Mesendoderm (in vitro differentiated cells): ENCODE results near the gene RABGAP1.

Source experiments
- DNase-seq: peaks from one replicate; pipeline ENCODE4 v3.0.0; 2013
- H2AK5ac ChIP-seq: 2 replicates; pipeline ENCODE4 v1.6.1; 2013; ENCODE audit warnings: low read length, inconsistent platforms
- H2BK120ac ChIP-seq: 2 replicates; pipeline ENCODE4 v1.6.1; 2013; ENCODE audit warnings: low read depth, mild to moderate bottlenecking, low read length, moderate library complexity, mixed read lengths
- H2BK15ac ChIP-seq: replicated peaks from 2 replicates; pipeline ENCODE4 v1.6.1; 2013; ENCODE audit warnings: low read depth, mild to moderate bottlenecking, moderate library complexity
- H2BK5ac ChIP-seq: 2 replicates; pipeline ENCODE4 v1.6.1; 2013; ENCODE audit warnings: low read length, inconsistent platforms
- H3K18ac ChIP-seq: 2 replicates; pipeline ENCODE4 v1.6.1; 2013; ENCODE audit warnings: mild to moderate bottlenecking, low read length, mixed read lengths
- H3K23ac ChIP-seq: one replicate; pipeline ENCODE4 v1.6.1; 2013; ENCODE audit warnings: low read length
- H3K27ac ChIP-seq: 2 replicates; pipeline ENCODE4 v1.5.1; 2013; ENCODE audit warnings: low read depth, mild to moderate bottlenecking, inconsistent platforms, low read length, moderate library complexity
- H3K27me3 ChIP-seq: 2 replicates; pipeline ENCODE4 v1.6.1; 2013; ENCODE audit warnings: low read length, control low read depth, mild to moderate bottlenecking, inconsistent platforms; ENCODE audit not compliant: insufficient read depth, poor library complexity
- H3K36me3 ChIP-seq: 2 replicates; pipeline ENCODE4 v1.6.1; 2013; ENCODE audit warnings: low read length, inconsistent platforms; ENCODE audit not compliant: control insufficient read depth, insufficient read depth
- H3K4ac ChIP-seq: one replicate; pipeline ENCODE4 v1.6.1; 2013; ENCODE audit warnings: low read depth, mild to moderate bottlenecking, low read length, moderate library complexity
- H3K4me1 ChIP-seq: 2 replicates; pipeline ENCODE4 v1.6.1; 2013; ENCODE audit warnings: low read depth, low read length, inconsistent platforms; ENCODE audit not compliant: control insufficient read depth
- H3K4me2 ChIP-seq: 2 replicates; pipeline ENCODE4 v1.6.1; 2013; ENCODE audit warnings: low read length
- H3K4me3 ChIP-seq: 2 replicates; pipeline ENCODE4 v1.5.1; 2013; ENCODE audit warnings: mild to moderate bottlenecking, low read length
- H3K56ac ChIP-seq: one replicate; pipeline ENCODE4 v1.6.1; 2013; ENCODE audit warnings: low read length
- H3K79me1 ChIP-seq: 2 replicates; pipeline ENCODE4 v1.6.1; 2013; ENCODE audit warnings: low read length, inconsistent platforms
- H3K79me2 ChIP-seq: 2 replicates; pipeline ENCODE4 v1.6.1; 2013; ENCODE audit warnings: mild to moderate bottlenecking, low read length; ENCODE audit not compliant: control insufficient read depth, insufficient read depth
- H3K9ac ChIP-seq: 2 replicates; pipeline ENCODE4 v1.6.1; 2013; ENCODE audit warnings: low read length, inconsistent platforms
- H4K5ac ChIP-seq: one replicate; pipeline ENCODE4 v1.6.1; 2013; ENCODE audit warnings: low read length
- H4K8ac ChIP-seq: one replicate; pipeline ENCODE4 v1.6.1; 2013; ENCODE audit warnings: low read depth, mild to moderate bottlenecking, control low read depth, low read length, moderate library complexity
- WGBS: extraction: QIAGEN DNeasy Blood & Tissue Kit; methylation state at CpG from one replicate; pipeline ENCODE4 v1.1.7; 2013; ENCODE audit warnings: low lambda C conversion rate, missing lambda C conversion rate; ENCODE audit not compliant: insufficient coverage; ENCODE audit errors: extremely low coverage; 5-methylcytosine and 5-hydroxymethylcytosine counted together

Gene RABGAP1

DNA sequence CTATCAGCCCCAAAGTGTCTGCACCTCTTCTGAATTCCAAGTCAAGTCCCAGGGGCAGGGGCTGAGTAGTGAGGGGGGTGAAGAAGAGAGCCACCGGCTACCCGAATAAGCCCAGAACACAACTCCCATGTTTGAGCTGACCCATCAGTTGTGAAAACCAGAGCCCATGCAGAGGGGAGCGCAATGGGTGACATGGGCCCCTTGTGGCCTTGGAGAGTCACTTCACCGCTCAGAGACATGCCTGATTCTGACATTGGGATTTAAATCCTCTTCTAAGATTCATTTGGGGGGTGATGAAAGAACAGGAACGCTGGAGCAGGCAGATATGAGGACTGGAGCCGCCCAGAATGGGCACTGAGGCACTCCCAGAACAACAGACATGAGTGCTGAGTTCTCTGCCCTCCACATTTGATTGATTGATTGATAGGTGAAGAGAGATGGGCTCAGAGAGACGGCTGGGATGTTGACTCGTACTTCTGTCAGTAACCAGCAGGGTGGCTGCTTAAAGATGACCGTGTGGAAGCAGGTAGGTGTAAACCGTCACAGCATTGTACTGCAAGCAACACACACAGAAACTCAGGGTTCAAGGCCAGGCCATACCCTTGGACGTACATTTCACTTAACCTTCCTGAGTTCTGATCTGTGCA is 166.9 kb downstream of the RABGAP1 start:
- Histone ChIP-seq H3K4me2 (no peak overlapping the region), H2BK120ac (no peak overlapping the region), H3K27ac (no peak overlapping the region), H3K27me3 (no peaks in the 10 kb centered on the region), H3K4me3 (no peak overlapping the region), H3K18ac (no peak overlapping the region), H3K79me2 (no peaks in the 10 kb centered on the region), H4K8ac (no peak overlapping the region), H3K4me1 (no peaks in the 10 kb centered on the region), H3K9ac (no peak overlapping the region), H3K36me3 (peaks cover 2% of the 10 kb centered on the region), H3K4ac (no peak overlapping the region), H4K5ac (no peak overlapping the region), H2AK5ac (no peak overlapping the region), H2BK15ac (no peak overlapping the region), H3K56ac (no peak overlapping the region), H3K79me1 (no peaks in the 10 kb centered on the region), H2BK5ac (no peak overlapping the region), H3K23ac (no peak overlapping the region)
- peak; percentile 32 for DNase-seq
- no CpG with 5 or more reads among the region's 11 CpGs for WGBS

DNA sequence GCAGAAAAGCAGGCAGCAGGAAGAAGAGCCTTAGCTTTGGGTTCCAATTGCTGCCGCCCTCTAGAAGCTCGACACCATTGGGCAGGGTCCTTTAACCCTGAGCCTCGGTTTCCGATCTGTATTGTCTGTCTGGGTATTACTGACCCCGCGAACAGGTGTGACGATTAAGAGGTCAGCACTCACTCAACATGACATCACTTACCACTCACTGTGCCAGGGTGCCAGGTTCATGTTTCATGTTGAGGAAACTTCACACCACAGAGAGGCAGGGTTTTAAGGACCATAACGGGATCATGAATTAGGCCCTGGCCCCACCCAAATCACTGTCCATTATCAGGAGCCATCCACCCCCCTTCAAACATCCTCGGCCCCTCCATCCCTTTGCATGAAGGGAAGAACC is 168.2 kb downstream of the RABGAP1 start:
- Histone ChIP-seq H3K36me3 (peaks cover 1% of the 10 kb centered on the region), H3K27me3 (no peaks in the 10 kb centered on the region), H3K79me1 (no peaks in the 10 kb centered on the region)

DNA sequence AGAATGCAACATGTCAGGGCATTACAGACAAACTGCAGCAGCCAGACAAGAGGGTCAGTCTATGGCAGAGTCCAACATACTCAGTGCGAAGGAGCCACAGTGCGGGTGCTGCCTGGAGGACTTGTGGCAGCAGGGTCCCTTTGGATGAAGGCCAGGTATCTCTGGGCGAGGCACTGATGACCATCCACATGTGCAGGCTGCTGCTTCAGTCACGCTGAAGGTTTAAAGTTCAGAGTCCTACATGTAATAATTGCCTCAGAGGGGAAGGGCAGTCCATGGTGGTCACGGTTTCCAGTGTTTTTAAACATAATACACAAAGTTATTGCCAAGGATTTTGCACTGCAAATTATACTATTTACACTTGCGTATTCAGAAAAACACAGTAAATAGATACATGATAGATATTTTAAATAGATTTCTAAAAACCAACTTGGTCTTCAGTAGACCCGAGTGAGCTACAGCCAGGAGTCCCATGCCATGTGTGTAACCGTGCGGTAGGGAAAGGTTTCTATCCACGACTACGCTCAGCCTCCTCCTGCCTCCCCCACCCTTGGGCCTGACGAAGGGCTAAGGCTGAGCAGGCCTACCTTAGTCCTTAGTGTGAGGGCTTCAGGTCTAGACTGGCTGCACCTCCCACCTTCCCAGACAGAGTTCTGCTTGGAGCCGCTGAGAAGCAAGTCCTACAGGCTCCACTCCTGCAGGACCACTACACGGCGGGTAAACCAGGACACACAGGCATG is 168.9 kb downstream of the RABGAP1 start:
- H3K27ac ChIP-seq, result no peak overlapping the region

More for the DNA sequence above, 168.2 kb downstream of the RABGAP1 start:
- no peak overlapping the region for H3K4me2 ChIP-seq
- H3K4me3 ChIP-seq, result no peak overlapping the region
- no CpG with 5 or more reads among the region's 9 CpGs for WGBS
- no peak overlapping the region for H3K18ac ChIP-seq
- H3K23ac ChIP-seq, result no peak overlapping the region
- H3K27ac ChIP-seq, result no peak overlapping the region
- no peak for DNase-seq
- no peak overlapping the region for H4K8ac ChIP-seq
- no peak overlapping the region for H2AK5ac ChIP-seq
- H3K79me2 ChIP-seq, result no peaks in the 10 kb centered on the region
- no peak overlapping the region for H4K5ac ChIP-seq
- no peaks in the 10 kb centered on the region for H3K4me1 ChIP-seq
- no peak overlapping the region for H3K9ac ChIP-seq
- no peak overlapping the region for H2BK5ac ChIP-seq
- H2BK15ac ChIP-seq, result no peak overlapping the region
- H3K4ac ChIP-seq, result no peak overlapping the region
- H2BK120ac ChIP-seq, result no peak overlapping the region
- no peak overlapping the region for H3K56ac ChIP-seq

DNA sequence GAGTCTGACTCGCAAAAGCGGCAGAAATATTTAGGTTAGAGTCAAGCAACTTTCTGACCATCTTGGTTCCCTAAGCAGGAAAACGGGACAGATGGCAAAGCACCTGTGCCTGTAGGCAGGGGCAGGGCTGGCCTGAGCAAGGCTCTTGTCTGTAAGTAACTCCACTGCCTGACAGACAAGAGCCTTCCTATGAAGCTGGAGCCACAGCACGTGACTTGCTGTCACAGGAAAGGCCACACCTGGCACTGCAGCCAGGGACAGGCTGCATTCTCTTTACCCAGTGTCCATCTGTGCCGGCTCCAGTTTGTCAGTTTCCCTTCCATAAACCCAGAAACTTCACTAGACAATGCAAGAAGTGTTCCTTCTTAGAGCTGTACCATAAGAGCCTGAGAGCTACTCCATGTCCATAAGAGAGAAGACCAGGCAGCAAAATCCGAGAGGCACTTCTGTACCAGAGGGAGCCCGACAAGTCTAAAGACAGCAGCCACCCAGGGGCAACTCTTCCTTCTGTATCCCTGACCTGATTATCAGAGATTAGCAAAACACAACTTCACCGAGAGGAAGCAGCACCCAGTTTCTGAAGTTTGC is 170.7 kb downstream of the RABGAP1 start:
- no peaks in the 10 kb centered on the region for H3K27me3 ChIP-seq
- peaks cover 4% of the 10 kb centered on the region for H3K36me3 ChIP-seq
- no peak overlapping the region for H4K5ac ChIP-seq
- no peak for DNase-seq
- no peak overlapping the region for H3K4me3 ChIP-seq
- H4K8ac ChIP-seq, result no peak overlapping the region
- no peak overlapping the region for H2AK5ac ChIP-seq
- no peaks in the 10 kb centered on the region for H3K4me1 ChIP-seq
- WGBS, result no CpG with 5 or more reads among the region's 8 CpGs
- no peak overlapping the region for H3K56ac ChIP-seq
- H3K79me2 ChIP-seq, result no peaks in the 10 kb centered on the region
- no peak overlapping the region for H2BK120ac ChIP-seq
- no peak overlapping the region for H2BK5ac ChIP-seq
- H2BK15ac ChIP-seq, result no peak overlapping the region
- H3K23ac ChIP-seq, result no peak overlapping the region
- H3K18ac ChIP-seq, result no peak overlapping the region
- no peaks in the 10 kb centered on the region for H3K79me1 ChIP-seq
- no peak overlapping the region for H3K4ac ChIP-seq
- no peak overlapping the region for H3K27ac ChIP-seq
- H3K9ac ChIP-seq, result no peak overlapping the region
- no peak overlapping the region for H3K4me2 ChIP-seq

More for the DNA sequence above, 168.9 kb downstream of the RABGAP1 start:
- H3K4me2 ChIP-seq, result no peak overlapping the region
- H3K56ac ChIP-seq, result no peak overlapping the region
- no peak overlapping the region for H3K4me3 ChIP-seq
- no peak overlapping the region for H2BK15ac ChIP-seq
- H4K5ac ChIP-seq, result no peak overlapping the region
- no peak overlapping the region for H3K18ac ChIP-seq
- no peaks in the 10 kb centered on the region for H3K79me2 ChIP-seq
- H3K27me3 ChIP-seq, result no peaks in the 10 kb centered on the region
- WGBS, result no CpG with 5 or more reads among the region's 15 CpGs
- no peaks in the 10 kb centered on the region for H3K4me1 ChIP-seq
- H3K23ac ChIP-seq, result no peak overlapping the region
- H3K9ac ChIP-seq, result no peak overlapping the region
- H2BK5ac ChIP-seq, result no peak overlapping the region
- DNase-seq, result no peak
- no peaks in the 10 kb centered on the region for H3K79me1 ChIP-seq
- no peak overlapping the region for H2BK120ac ChIP-seq
- no peak overlapping the region for H2AK5ac ChIP-seq
- no peaks in the 10 kb centered on the region for H3K36me3 ChIP-seq
- H3K4ac ChIP-seq, result no peak overlapping the region
- H4K8ac ChIP-seq, result no peak overlapping the region

DNA sequence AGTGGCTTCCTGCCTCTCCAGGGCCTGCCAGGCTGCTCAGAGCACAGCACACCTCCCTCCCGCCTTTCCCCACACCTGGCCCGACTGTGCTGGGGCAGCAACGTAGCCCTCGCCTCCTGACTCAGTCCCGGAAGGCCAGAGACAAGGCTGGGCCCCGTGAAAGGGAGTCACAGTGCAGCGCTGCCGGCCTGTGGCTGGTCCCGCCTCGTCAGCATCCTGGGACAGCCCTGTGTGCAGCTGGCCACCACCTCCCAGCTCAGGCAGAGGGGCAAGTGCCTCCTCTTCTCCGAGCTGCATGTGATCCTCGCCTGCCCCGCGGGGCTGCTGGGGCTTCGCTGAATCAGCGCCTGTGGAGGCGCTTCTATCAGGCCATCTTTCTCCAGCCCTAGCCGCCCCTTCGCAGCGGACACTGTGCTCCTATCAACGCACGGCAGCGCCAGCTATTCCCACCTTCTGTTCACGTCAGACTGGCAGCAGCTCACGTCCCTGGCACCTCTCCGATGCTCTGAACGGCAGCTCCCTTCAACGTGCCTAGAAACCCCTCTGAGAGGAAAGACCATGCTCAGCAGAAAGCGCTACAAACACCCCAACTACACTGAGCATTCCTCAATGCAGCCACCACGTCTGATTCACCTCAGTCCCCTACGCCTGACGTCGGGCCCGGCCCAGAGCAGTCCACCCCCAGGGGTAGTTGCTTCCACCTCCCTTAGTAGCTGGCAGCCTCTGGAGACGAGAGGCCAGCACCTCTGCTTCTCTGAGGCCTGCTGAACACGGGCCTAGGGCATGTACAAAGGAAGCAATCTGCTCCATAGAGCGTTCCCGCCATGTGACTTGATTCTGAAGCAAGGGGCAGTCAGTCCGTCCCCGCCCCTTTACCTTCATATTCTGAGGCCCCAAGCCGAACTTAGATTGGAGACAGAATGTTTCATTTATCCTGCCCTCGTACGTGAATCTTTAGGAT is 171.5 kb downstream of the RABGAP1 start:
- no peak overlapping the region for H3K27ac ChIP-seq
- H3K4me2 ChIP-seq, result no peak overlapping the region
- no peak overlapping the region for H3K18ac ChIP-seq
- no peaks in the 10 kb centered on the region for H3K4me1 ChIP-seq
- H3K23ac ChIP-seq, result no peak overlapping the region
- no peak overlapping the region for H4K5ac ChIP-seq
- H2BK120ac ChIP-seq, result no peak overlapping the region
- DNase-seq, result peak; percentile 10
- no CpG with 5 or more reads among the region's 43 CpGs for WGBS
- H4K8ac ChIP-seq, result no peak overlapping the region
- H3K36me3 ChIP-seq, result peaks cover 4% of the 10 kb centered on the region
- H3K27me3 ChIP-seq, result no peaks in the 10 kb centered on the region
- H3K4ac ChIP-seq, result no peak overlapping the region
- no peak overlapping the region for H3K9ac ChIP-seq
- H3K79me1 ChIP-seq, result no peaks in the 10 kb centered on the region
- H3K4me3 ChIP-seq, result no peak overlapping the region
- H3K56ac ChIP-seq, result no peak overlapping the region
- H2AK5ac ChIP-seq, result no peak overlapping the region
- no peak overlapping the region for H2BK5ac ChIP-seq
- H3K79me2 ChIP-seq, result no peaks in the 10 kb centered on the region
- H2BK15ac ChIP-seq, result no peak overlapping the region
